AG04449 (cell line): Measurements from ENCODE around the gene PLCZ1.
"Not testable (repeated sequence)": the region's sequence is repeated elsewhere in the genome, so short reads cannot be mapped to it uniquely, and the experiment has no call there.

Experiments
- CTCF ChIA-PET: fragments of 350-600 bp; formaldehyde crosslinking; extraction: SDS; loops from one replicate; lab custom pipeline; 2021; ENCODE audit warnings: antibody characterized with exemption; lab: Yijun Ruan, JAX
- POLR2A ChIA-PET: fragments of 400-600, 350-600 bp; formaldehyde crosslinking; extraction: SDS; loops from one replicate; lab custom pipeline; 2020; ENCODE audit warnings: antibody characterized with exemption, inconsistent platforms; lab: Yijun Ruan, JAX
- DNase-seq: peaks from one replicate; pipeline ENCODE4 v3.0.0-alpha.2; 2010; ENCODE audit warnings: low read depth, low spot score
- H3K4me3 ChIP-seq: 2 replicates; pipeline ENCODE4 v1.5.1; 2011; ENCODE audit warnings: low read depth, mild to moderate bottlenecking, control low read depth, low read length
- TF ChIP-seq, protein P1 (sequence below): IDR thresholded peaks from one replicate; pipeline ENCODE4 v1.5.1; 2011; ENCODE audit warnings: mild to moderate bottlenecking, moderate library complexity, low read length, control low read depth, inconsistent platforms; ENCODE audit not compliant: insufficient read depth; ENCODE audit errors: missing control alignments

PLCZ1 gene

DNA sequence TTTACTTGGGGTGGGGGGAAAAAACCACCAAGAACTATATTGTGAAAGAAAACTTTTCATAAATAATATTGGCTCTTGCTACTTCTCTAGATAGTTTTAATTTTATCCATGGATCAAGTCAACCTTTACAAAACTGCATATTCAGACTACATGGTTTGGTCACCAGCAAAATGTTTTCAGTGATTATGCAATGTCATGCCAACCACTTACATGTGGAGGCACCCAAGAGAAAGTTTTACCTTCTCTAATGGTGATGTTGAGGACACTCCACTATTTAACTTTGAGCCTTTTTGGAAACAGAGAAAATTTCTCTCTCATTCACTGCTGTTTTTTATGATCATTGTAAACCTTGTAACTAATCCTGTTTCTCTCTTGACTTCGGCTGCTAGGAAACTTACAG lies 21.6 kb downstream of the PLCZ1 start:
- TF ChIP-seq, protein P1, sequence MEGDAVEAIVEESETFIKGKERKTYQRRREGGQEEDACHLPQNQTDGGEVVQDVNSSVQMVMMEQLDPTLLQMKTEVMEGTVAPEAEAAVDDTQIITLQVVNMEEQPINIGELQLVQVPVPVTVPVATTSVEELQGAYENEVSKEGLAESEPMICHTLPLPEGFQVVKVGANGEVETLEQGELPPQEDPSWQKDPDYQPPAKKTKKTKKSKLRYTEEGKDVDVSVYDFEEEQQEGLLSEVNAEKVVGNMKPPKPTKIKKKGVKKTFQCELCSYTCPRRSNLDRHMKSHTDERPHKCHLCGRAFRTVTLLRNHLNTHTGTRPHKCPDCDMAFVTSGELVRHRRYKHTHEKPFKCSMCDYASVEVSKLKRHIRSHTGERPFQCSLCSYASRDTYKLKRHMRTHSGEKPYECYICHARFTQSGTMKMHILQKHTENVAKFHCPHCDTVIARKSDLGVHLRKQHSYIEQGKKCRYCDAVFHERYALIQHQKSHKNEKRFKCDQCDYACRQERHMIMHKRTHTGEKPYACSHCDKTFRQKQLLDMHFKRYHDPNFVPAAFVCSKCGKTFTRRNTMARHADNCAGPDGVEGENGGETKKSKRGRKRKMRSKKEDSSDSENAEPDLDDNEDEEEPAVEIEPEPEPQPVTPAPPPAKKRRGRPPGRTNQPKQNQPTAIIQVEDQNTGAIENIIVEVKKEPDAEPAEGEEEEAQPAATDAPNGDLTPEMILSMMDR: no peak
- ChIA-PET CTCF (no interaction called here), POLR2A (no interaction called here)
- DNase-seq: no peak
- no peak overlapping the region for H3K4me3 ChIP-seq

DNA sequence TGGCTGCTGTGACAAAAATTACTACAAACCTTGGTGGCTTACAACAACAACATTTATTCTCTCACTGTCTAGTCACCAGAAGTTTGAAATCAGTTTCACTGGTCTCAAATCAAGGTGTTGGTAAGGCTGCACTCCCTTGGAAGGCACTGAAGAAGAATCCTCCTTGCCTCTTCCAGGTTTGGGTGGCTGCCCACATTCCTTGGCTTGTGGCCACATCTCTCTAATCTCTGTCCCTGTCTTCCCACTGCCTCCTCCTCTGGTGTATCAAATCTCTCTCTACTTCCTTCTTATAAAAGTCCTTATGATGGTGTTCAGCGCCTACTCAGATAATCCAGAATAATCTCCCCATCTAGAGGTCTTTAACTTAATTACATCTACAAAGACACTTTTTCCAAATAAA lies 31.0 kb downstream of the PLCZ1 start:
- POLR2A ChIA-PET: no interaction called here
- DNase-seq: no peak
- H3K4me3 ChIP-seq: no peak overlapping the region
- CTCF ChIA-PET: no interaction called here
- TF ChIP-seq, protein P1: no peak

DNA sequence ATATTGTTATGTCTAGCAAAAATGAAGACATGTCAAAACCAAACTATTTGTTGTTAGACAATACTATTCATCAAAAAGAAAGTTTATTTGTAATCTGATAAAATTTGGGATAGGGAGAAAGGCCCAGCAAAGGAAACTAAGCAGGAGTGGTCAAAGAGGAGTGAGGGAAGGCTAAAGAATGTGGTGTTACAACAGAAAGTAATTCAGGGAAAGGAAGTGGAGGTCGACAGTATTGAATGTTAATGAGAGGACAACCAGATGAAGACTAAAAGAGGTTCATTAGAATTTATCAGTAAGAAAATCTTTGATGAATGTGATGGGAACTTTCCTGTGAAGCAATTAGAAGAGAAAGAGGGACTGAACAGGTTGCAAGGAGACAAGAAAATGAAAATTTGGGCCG lies 33.9 kb downstream of the PLCZ1 start:
- TF ChIP-seq, protein P1: no peak
- ChIA-PET POLR2A (no interaction called here), CTCF (no interaction called here)
- DNase-seq: no peak
- no peak overlapping the region for H3K4me3 ChIP-seq

DNA sequence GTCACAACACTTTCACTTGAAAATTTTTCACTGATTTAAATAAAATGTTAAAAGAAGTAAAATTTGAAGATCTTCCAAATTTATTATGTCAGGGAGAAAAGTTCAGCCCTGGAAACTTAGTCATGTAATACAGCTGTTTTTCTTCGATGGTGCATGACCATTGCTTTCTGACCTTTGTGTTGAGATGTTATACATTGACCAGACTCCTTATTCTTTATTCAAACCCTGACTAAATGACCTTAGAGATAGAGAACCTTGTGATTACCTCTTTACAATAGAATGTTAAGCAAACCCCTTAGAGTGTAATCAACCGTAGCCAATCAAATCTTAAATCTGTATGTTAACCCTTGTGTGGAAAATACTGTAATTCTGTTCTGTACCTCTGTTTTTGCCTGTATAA lies 34.5 kb downstream of the PLCZ1 start:
- H3K4me3 ChIP-seq: no peak overlapping the region
- POLR2A ChIA-PET: no interaction called here
- no peak for DNase-seq
- CTCF ChIA-PET: no interaction called here
- TF ChIP-seq, protein P1: no peak

DNA sequence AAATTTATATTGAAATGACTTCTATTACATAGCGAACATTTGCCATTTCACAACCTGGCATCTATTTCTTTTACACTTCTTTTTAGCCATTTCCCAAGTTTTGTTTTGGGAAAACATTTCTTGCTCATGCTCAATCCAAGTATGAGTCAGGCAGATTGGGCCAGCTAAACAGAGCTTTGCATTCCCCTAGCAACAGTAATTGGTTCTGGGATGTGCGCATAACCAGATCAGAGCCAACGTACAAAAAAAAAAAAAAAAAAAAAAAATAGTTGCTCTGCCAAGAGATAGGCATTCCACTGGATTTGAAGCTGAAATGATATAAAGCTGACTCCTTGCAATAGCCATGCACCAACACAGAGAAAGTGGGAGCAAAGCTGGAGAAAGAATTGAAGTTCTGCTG lies 37.5 kb downstream of the PLCZ1 start:
- H3K4me3 ChIP-seq: no peak overlapping the region
- POLR2A ChIA-PET: no interaction called here
- DNase-seq: no peak
- TF ChIP-seq, protein P1: no peak
- CTCF ChIA-PET: interaction anchor here (0.9 kb wide), 1 partner anchor 486 kb away, joined by 3 read pairs; no protein-coding TSS in a partner anchor

DNA sequence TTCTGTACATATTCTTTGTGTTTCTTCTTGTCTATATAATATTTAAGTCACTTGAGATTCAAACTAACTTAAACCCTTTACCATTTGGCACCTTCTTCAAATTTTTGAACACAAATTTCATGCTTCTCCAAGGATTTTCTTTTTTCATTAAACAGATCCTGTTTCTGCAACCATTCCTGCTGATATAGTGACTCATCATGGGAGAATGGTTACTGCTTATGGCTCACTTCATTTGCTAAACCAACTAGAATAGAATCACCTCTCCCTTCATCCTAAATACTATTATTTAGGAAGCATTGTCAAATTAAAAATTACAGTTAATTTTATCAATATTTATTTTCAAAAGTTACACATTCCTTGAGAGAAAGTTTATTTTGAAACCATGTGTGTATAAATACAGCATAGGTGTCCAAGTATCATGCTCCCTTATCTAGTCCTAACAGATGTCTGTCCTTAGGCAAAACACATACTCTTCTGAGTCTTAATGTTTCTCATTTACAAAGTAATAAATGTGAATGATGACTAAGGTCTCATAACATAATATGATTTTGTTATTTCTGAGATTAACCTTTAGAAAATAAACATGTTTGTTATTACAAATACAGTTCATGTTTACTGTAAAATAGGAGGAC lies 40.7 kb downstream of the PLCZ1 start:
- TF ChIP-seq, protein P1: no peak
- POLR2A ChIA-PET: no interaction called here
- no peak for DNase-seq
- no peak overlapping the region for H3K4me3 ChIP-seq
- CTCF ChIA-PET: no interaction called here

DNA sequence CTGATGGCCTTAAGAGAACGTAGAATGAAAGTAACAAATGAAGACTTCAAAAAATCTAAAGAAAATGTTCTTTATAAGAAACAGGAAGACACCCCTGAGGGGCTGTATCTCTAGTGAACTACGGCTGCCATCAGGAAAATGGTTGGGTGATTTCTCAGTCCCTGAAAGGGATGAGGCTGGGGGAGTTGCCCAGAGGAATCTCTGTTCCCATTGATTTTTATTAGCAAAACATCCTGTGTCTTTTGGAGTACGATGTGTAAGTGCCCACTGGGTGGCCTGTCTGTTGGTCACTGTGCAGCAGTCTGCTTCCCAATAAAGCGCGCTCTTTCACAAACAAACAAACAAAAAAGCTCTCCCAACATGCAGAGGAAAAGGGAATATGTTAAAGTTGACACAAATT lies 43.8 kb downstream of the PLCZ1 start:
- CTCF ChIA-PET, POLR2A ChIA-PET, H3K4me3 ChIP-seq, DNase-seq: not testable (repeated sequence)
